Activated CD4-positive, alpha-beta T cell treated with anti-CD3 and anti-CD28 coated beads, Interleukin-2, amount 10 ng/mL, durations not matched to agents 7 days and 5 days (primary cell): ENCODE data around the gene PJA1. TPM values are rescaled to one million over a fixed set of nuclear protein-coding genes. Genes with fewer than 3 reads are reported as not detected.

Source experiments
- CTCF ChIA-PET: fragments of 350-600 bp; sonication (Branson Sonifier 250); formaldehyde crosslinking; loops from one replicate; lab custom pipeline; 2021; ENCODE audit warnings: antibody characterized with exemption; lab: Charles Lee
- POLR2A ChIA-PET: fragments of 350-600 bp; sonication (Branson Sonifier 250); formaldehyde crosslinking; loops from one replicate; lab custom pipeline; 2021; ENCODE audit warnings: antibody characterized with exemption; lab: Charles Lee
- DNase-seq: peaks from one replicate; pipeline ENCODE4 v3.0.0-alpha.2; 2020
- H3K27ac Mint-ChIP-seq: one replicate; pipeline ENCODE4 v1.8.0; 2021; ENCODE audit warnings: mild to moderate bottlenecking, moderate library complexity, mixed read lengths
- H3K27me3 Mint-ChIP-seq: one replicate; pipeline ENCODE4 v1.8.0; 2021; ENCODE audit warnings: mixed read lengths
- H3K36me3 Mint-ChIP-seq: one replicate; pipeline ENCODE4 v1.8.0; 2021; ENCODE audit warnings: low read depth, mixed read lengths
- H3K4me1 Mint-ChIP-seq: one replicate; pipeline ENCODE4 v1.8.0; 2021; ENCODE audit warnings: mixed read lengths
- H3K4me3 Mint-ChIP-seq: one replicate; pipeline ENCODE4 v1.8.0; 2021; ENCODE audit warnings: mild to moderate bottlenecking, moderate library complexity, mixed read lengths
- H3K9me3 Mint-ChIP-seq: one replicate; pipeline ENCODE4 v1.8.0; 2021; ENCODE audit warnings: mixed read lengths
- total RNA-seq, 2 experiments: library from RNA; stranded (reverse); gene quantifications; one replicate each; pipeline ENCODE4 v1.2.3, GENCODE V29; 2021

The PJA1 gene
- total RNA-seq, 2 experiments from 2014 or later = 12.6 to 14.0 TPM

DNA sequence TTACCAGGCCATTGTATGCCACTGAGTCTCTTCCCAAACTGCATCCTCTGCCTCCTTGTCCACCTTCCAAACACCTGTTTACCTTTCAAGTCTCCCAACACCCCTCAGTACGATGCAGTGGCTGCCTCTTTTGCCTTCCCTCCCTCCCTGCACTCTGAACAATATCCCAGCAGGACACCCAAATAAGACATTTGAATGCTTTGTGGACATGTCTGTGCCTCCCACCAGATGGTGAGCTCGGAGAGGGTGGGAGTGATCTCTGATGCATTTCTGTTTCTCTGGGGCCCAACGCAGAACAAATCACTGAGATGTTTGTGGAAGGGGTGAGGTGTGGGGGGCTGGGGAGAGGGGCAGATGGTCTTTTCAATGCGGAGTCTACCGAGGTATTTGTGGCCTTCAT lies 33.4 kb downstream of the PJA1 start:
- Mint-ChIP-seq H3K4me1 (no peaks in the 10 kb centered on the region), H3K4me3 (no peak overlapping the region), H3K27ac (no peak overlapping the region), H3K27me3 (peaks cover 26% of the 10 kb centered on the region), H3K9me3 (no peaks in the 10 kb centered on the region), H3K36me3 (no peaks in the 10 kb centered on the region)
- no peak for DNase-seq
- ChIA-PET CTCF (no interaction called here), POLR2A (no interaction called here)

DNA sequence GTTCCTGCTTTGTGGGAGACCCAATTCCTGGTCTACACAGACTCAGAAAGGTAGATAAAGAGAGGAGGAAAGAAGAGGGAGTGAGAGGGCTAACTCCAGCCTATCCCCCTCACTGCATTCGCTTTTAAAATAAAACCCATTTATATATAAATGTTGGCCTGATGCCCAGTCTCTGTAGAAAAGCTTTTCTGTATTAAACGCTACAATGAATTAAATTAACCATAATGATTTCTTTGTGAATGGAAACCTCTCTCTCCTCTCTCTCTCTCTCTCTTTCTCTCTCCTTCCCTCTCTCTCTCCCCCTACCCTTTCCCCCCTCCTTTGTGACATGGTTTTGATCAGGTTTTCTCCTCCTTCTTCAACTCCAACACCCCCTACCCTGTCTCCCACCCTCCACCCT lies 34.8 kb downstream of the PJA1 start:
- CTCF ChIA-PET = interaction anchor here (1.2 kb wide), 1 partner anchor 10 kb away, joined by 3 read pairs; no protein-coding TSS in a partner anchor
- H3K9me3 Mint-ChIP-seq = no peaks in the 10 kb centered on the region
- no peaks in the 10 kb centered on the region for H3K36me3 Mint-ChIP-seq
- no peaks in the 10 kb centered on the region for H3K4me1 Mint-ChIP-seq
- no peak for DNase-seq
- POLR2A ChIA-PET = no interaction called here
- H3K27ac Mint-ChIP-seq = no peak overlapping the region
- H3K4me3 Mint-ChIP-seq = no peak overlapping the region
- H3K27me3 Mint-ChIP-seq = peaks cover 21% of the 10 kb centered on the region

DNA sequence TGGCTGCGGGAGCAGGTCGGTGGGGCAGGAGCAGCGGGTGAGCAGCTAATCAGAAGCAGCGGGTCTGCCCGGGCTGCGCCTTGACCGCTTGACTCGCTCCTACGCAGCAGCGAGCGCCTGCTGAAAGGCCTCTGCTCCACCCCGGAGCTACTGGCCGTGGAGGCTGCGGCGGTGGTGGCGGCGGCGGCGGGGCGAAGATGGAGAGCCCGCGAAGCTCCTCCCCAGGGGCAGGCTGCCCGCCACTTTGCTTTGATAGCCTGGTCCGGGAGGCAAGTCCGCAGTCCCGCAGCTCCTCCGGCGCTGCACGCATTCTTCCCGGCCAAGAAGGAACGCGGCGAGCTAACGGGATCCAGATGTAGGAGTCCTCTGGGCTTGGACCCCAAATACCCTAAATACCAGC lies 36.7 kb downstream of the PJA1 start:
- Mint-ChIP-seq H3K4me1 (no peaks in the 10 kb centered on the region), H3K9me3 (no peaks in the 10 kb centered on the region), H3K27ac (no peak overlapping the region), H3K27me3 (peaks cover 18% of the 10 kb centered on the region), H3K4me3 (no peak overlapping the region), H3K36me3 (no peaks in the 10 kb centered on the region)
- ChIA-PET CTCF (interaction anchor here (0.6 kb wide), 1 partner anchor 190 kb away, joined by 3 read pairs; no protein-coding TSS in a partner anchor), POLR2A (no interaction called here)
- no peak for DNase-seq

DNA sequence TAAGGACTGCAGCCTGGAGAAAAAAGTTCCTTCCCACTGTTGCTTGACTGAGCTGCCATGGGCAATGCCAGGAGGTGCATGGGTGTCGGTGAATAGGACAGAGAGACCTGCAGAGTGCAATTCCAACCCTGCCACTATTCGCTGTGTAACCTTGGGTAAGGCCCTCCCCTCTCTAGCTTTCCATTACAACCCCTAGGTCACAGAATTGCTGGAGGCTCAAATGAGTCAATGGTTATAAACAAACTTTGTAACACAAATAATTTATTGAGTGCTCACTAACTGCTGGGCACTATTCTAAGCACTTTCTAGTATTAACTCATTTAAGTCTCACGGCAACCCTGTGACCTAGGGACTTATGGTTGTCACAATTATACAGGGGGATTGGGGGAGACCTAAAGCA lies 37.8 kb downstream of the PJA1 start:
- no peaks in the 10 kb centered on the region for H3K9me3 Mint-ChIP-seq
- H3K27me3 Mint-ChIP-seq = peaks cover 14% of the 10 kb centered on the region
- no peak for DNase-seq
- ChIA-PET CTCF (no interaction called here), POLR2A (no interaction called here)
- no peak overlapping the region for H3K4me3 Mint-ChIP-seq
- H3K4me1 Mint-ChIP-seq = no peaks in the 10 kb centered on the region
- no peak overlapping the region for H3K27ac Mint-ChIP-seq
- H3K36me3 Mint-ChIP-seq = no peaks in the 10 kb centered on the region

DNA sequence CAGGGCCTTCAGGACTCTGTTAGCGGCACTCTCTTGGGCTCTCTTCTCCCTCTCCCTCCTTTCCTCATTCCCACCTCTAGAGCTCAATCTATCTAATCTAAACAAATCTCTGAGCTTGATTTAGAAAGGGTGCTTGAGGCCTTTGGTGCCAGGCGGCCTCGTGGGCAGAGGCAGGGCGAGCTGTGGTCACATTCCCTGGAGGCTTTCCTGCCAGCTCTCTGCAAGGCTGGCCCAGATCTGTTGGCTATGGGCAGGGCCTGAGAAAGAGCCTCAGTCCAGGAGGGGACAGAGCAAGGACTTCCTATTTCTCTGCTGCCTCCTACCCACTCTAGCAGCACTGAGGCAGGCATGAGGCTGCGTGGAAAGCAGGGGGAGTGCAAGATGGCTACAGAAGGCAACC lies 38.6 kb downstream of the PJA1 start:
- Mint-ChIP-seq H3K9me3 (no peaks in the 10 kb centered on the region), H3K27ac (no peak overlapping the region), H3K27me3 (peaks cover 14% of the 10 kb centered on the region), H3K36me3 (no peaks in the 10 kb centered on the region), H3K4me1 (no peaks in the 10 kb centered on the region), H3K4me3 (no peak overlapping the region)
- no peak for DNase-seq
- POLR2A ChIA-PET = no interaction called here
- CTCF ChIA-PET = interaction anchor here (0.6 to 0.9 kb wide), 2 partner anchors 9 to 278 kb away, joined by 3 read pairs; no protein-coding TSS in a partner anchor

DNA sequence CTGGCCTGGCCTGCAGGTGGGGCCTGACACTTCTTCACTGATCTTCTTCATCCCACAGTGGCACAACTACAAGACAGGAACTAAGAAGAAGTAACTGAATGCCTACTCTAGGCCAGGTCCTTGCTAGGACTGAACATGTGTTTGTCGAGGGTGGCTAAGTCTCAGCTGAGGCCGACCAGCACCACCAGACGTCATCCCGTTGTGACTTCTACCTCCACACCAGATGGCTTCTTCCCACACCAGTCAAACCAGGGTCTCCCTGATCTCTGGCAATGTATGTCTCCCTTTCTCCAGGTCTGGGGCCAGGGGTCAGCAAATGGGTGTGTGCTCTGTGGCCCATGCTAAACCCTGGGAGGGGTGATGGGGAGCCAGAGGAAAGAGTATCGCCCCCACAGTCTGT lies 40.2 kb downstream of the PJA1 start:
- ChIA-PET CTCF (interaction anchor here (0.5 to 0.6 kb wide), 2 partner anchors 14 to 365 kb away, joined by 3 read pairs; no protein-coding TSS in a partner anchor), POLR2A (no interaction called here)
- Mint-ChIP-seq H3K27ac (no peak overlapping the region), H3K9me3 (no peaks in the 10 kb centered on the region), H3K27me3 (peaks cover 12% of the 10 kb centered on the region), H3K4me3 (no peak overlapping the region), H3K36me3 (no peaks in the 10 kb centered on the region), H3K4me1 (no peaks in the 10 kb centered on the region)
- no peak for DNase-seq

DNA sequence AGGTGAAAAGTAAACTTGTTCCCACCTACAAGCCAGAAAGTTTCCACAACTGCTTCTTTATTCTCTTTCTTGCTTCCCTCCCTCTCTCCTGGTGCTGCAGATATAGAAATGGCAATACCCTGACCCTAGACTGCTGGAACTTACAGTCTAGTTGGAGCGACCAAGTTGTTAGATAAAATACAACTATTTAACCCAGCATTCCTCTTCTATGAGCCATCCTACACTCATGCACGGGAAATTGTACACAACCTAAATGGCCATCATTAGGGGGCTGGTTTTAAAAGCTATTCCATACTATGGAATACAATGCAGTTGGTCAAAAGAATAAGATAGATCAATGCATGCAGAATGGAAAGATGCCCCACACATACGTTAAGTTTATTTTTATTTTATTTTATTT lies 41.1 kb downstream of the PJA1 start:
- POLR2A ChIA-PET = no interaction called here
- DNase-seq = no peak
- no peaks in the 10 kb centered on the region for H3K9me3 Mint-ChIP-seq
- CTCF ChIA-PET = no interaction called here
- peaks cover 10% of the 10 kb centered on the region for H3K27me3 Mint-ChIP-seq
- no peak overlapping the region for H3K4me3 Mint-ChIP-seq
- no peaks in the 10 kb centered on the region for H3K4me1 Mint-ChIP-seq
- H3K36me3 Mint-ChIP-seq = no peaks in the 10 kb centered on the region
- no peak overlapping the region for H3K27ac Mint-ChIP-seq

DNA sequence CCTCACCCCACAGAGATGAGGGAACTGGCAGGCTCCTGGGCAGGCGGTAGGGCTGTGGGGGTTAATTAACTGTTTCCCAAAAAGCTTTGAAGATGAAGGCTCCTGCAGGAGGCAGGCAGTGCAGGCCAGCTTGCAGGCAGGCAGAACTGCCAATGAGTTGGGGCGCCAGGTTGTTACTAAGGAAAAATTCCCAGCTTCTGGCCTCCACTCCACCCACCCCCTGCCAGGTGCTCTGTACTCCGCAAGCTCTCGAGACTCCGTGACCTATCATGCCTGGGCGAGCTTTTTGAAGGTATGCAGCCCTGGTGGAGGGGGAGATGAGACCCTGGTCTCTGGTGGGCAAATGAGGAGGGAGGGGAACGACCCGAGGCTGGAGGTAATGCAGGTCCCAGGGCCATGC lies 41.8 kb downstream of the PJA1 start:
- CTCF ChIA-PET = interaction anchor here (0.8 to 1.0 kb wide), 2 partner anchors 15 to 99 kb away, joined by 3 read pairs; no protein-coding TSS in a partner anchor
- Mint-ChIP-seq H3K4me1 (no peaks in the 10 kb centered on the region), H3K36me3 (no peaks in the 10 kb centered on the region), H3K27ac (no peak overlapping the region), H3K27me3 (peaks cover 10% of the 10 kb centered on the region), H3K4me3 (no peak overlapping the region), H3K9me3 (no peaks in the 10 kb centered on the region)
- no peak for DNase-seq
- POLR2A ChIA-PET = no interaction called here

DNA sequence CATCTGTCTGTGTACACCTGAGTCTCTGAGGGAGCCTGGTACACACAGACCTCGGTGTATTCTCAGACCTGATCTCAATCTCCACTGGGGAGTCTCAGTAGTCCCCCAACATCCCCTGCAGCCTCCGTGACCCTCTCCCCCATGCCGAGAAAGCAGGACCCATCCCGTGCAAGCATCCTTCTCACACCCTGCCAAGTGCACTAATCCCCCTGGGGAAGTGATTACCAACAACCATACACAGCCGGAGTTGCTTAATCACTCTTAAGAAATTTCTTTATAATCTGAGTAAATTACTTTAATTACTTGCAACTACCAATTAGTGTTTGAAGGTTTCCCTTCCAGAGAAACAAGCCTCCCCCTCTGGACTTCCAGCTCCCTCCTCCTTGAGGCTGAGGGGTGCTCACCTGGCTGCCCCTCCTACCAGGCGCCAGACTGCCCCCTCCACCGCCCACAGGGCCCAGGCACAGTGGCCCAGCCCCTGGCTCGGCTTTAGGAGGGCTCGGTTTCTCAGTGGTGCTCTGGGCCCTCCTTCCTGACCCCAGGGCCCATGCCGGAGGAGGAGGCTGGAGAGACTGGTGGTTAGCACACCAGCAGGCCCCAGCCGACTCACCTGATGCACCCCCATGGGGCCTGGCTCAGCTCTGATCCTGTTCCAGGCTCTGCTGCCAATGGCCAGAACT lies 43.8 kb downstream of the PJA1 start:
- Mint-ChIP-seq H3K4me1 (no peaks in the 10 kb centered on the region), H3K4me3 (no peak overlapping the region), H3K27ac (no peak overlapping the region), H3K9me3 (no peaks in the 10 kb centered on the region), H3K36me3 (no peaks in the 10 kb centered on the region), H3K27me3 (no peaks in the 10 kb centered on the region)
- CTCF ChIA-PET = no interaction called here
- POLR2A ChIA-PET = no interaction called here
- DNase-seq = no peak

DNA sequence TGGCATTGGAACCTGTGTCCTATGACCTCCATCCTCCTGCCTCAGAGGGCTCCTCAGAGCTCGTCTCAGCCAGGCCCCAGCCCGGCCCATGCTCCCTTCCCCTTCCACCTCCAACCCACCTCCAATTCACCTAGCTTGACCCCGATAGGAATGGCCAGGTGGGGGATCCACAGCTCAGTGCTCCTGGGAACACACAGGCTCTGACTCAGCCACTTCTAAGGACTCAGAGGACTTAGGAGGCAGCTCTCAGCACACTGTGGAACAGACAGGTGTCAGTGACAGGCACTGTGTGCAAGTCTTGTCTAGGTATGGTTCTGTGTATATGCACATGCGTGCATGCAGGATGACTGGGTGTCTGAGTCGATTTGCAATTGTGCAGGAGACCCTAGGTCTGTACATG lies 44.8 kb downstream of the PJA1 start:
- CTCF ChIA-PET = no interaction called here
- Mint-ChIP-seq H3K4me1 (peaks cover 5% of the 10 kb centered on the region), H3K27ac (no peak overlapping the region), H3K9me3 (no peaks in the 10 kb centered on the region), H3K4me3 (no peak overlapping the region), H3K36me3 (no peaks in the 10 kb centered on the region), H3K27me3 (no peaks in the 10 kb centered on the region)
- DNase-seq = no peak
- POLR2A ChIA-PET = no interaction called here

DNA sequence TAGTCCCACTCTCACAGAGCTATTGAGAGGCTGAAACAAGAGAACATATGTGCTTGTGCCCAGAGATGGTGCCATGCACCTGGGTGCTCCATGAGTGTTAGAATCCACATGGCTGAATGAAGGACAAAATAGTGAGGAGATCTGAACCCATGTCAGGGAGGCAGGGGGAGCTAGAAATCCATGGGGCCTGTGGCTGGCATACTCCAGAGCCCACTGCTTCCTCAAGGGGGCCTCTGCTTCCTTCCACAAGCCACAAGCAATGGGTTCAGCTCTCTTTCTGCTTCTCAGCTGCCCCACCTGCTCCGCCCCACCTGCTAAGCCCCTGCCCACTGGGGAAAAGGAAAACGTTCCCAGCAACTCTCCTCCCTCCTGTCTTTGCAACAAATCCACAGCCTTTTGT lies 46.1 kb downstream of the PJA1 start:
- Mint-ChIP-seq H3K4me3 (no peak overlapping the region), H3K9me3 (no peaks in the 10 kb centered on the region), H3K4me1 (peaks cover 9% of the 10 kb centered on the region), H3K27me3 (no peaks in the 10 kb centered on the region), H3K27ac (no peak overlapping the region), H3K36me3 (no peaks in the 10 kb centered on the region)
- ChIA-PET POLR2A (no interaction called here), CTCF (interaction anchor here (1.5 kb wide), 1 partner anchor 103 kb away, joined by 3 read pairs; no protein-coding TSS in a partner anchor)
- DNase-seq = no peak

DNA sequence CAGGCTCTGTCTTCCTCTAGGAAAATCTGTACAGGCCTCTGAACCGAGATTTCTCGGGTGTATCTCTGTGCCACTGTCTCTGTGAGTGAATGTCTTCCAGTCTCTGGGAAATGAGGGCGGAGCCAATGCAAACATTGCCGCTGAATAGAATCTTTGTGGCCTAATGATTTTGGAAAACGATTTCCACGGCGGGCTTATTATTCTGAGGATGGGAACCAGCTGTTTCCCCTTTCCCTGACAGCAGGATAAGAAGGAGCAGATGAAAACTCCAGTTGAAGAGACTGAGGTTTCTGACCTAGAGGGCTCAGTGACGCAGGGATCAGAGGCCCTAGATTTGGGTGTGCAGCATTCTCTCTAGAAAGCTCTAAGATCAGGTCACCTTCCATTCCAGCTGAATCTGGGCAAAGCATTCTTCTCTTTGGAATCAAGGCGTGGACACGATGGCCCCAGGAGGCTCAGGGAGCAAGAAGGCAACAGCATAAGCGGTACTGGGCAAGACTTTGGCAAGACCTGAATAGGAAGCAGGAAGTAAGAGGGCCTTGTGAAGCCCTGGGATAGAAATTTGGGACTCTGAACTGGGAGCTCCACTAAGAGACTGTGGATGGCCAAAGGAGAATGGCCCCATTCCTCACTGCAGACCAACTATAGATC lies 47.3 kb downstream of the PJA1 start:
- ChIA-PET POLR2A (no interaction called here), CTCF (no interaction called here)
- Mint-ChIP-seq H3K27ac (no peak overlapping the region), H3K36me3 (no peaks in the 10 kb centered on the region), H3K4me3 (no peak overlapping the region), H3K9me3 (no peaks in the 10 kb centered on the region), H3K27me3 (no peaks in the 10 kb centered on the region), H3K4me1 (peaks cover 9% of the 10 kb centered on the region)
- DNase-seq = no peak

DNA sequence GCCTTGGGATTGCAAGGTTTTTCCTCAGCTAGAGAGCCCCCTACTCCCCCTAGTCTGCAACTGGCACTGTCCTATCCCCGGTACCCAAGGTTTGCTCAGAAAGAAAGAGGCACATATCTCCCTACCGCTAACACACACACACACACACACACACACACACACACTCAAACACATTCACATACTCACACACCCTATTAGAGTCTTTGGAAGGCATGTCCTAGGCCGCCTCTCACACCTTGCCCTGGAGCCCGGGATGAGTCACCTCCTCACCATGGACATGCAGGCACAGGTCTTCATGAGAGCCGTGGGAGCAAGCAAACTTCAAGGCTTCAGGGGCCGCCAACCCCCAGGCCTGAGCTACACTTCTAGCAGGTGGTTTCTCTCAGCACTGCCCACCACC lies 49.2 kb downstream of the PJA1 start:
- POLR2A ChIA-PET = no interaction called here
- H3K9me3 Mint-ChIP-seq = no peaks in the 10 kb centered on the region
- CTCF ChIA-PET = interaction anchor here (0.5 kb wide), 1 partner anchor 283 kb away, joined by 4 read pairs; no protein-coding TSS in a partner anchor
- no peak overlapping the region for H3K27ac Mint-ChIP-seq
- no peak overlapping the region for H3K4me3 Mint-ChIP-seq
- peaks cover 9% of the 10 kb centered on the region for H3K4me1 Mint-ChIP-seq
- DNase-seq = no peak
- no peaks in the 10 kb centered on the region for H3K36me3 Mint-ChIP-seq
- no peaks in the 10 kb centered on the region for H3K27me3 Mint-ChIP-seq
